ENCODE data around the gene FBXO38.

- no peak for TF ChIP-seq HNRNPH1 (optimal IDR thresholded peaks at IDR 0.05; ENCODE audit: low read depth, low read length)
- no peak for TF ChIP-seq NFIC (IDR thresholded peaks at IDR 0.05; ENCODE audit: low read length)
- no peak for TF ChIP-seq STAT5B (CRISPR knock-in tag; IDR thresholded peaks at IDR 0.05)
- no peak for TF ChIP-seq CCAR2 (optimal IDR thresholded peaks at IDR 0.05; ENCODE audit: low read depth, low read length)
- no peak for TF ChIP-seq ZNF614 (CRISPR knock-in tag; IDR thresholded peaks at IDR 0.05; ENCODE audit: borderline replicate concordance)
- TF ChIP-seq POLR2A (IDR thresholded peaks at IDR 0.05; ENCODE audit: insufficient read depth in 1 of 2, low read depth in 2 of 2, low read length in 2 of 2): no peak
- TF ChIP-seq SIN3A (IDR thresholded peaks at IDR 0.05; ENCODE audit: borderline replicate concordance, low read depth, low read length): no peak
- TF ChIP-seq CTCF (CRISPR knock-in tag; IDR thresholded peaks at IDR 0.05): no peak
- no peak for TF ChIP-seq HBP1 (CRISPR knock-in tag; IDR thresholded peaks at IDR 0.05; ENCODE audit: low read depth)
- no peak for TF ChIP-seq MXI1 (IDR thresholded peaks at IDR 0.05; ENCODE audit: borderline replicate concordance, low read depth, low read length)
- no peak for TF ChIP-seq ZSCAN22 (CRISPR knock-in tag; IDR thresholded peaks at IDR 0.05)
- no peak for TF ChIP-seq PHB2 (IDR thresholded peaks at IDR 0.05; ENCODE audit: partially characterized antibody)
- TF ChIP-seq NFKB2 (CRISPR knock-in tag; IDR thresholded peaks at IDR 0.05; ENCODE audit: borderline replicate concordance): no peak
- no peak for TF ChIP-seq XRCC5 (optimal IDR thresholded peaks at IDR 0.05; ENCODE audit: low read length)
Measured at GRCh38 chr5:148484651-148485050, 100.9 kb downstream of the FBXO38 start.

Measured in HepG2 (cell line).